Measurements from ENCODE around the gene SDR42E2.
A peak's percentile ranks its signal among the peaks of the same experiment; 100 is the strongest.
"Not testable (repeated sequence)": the region's sequence is repeated elsewhere in the genome, so short reads cannot be mapped to it uniquely, and the experiment has no call there.

Gene SDR42E2

GRCh38 chr16:22161999-22162655 is at the start of gene SDR42E2:
TSS of gene SDR42E2 (plus strand) at chr16:22162506. CDS start at chr16:22165583, 3,077 bp downstream.
- peak within 1 kb of the TSS; percentile 21 for H3K4me3 Mint-ChIP-seq

GRCh38 chr16:22116095-22116700 is 46.1 kb upstream of the SDR42E2 start:
- no peaks in the 10 kb centered on the region for H3K9me3 Mint-ChIP-seq
- H3K36me3 Mint-ChIP-seq (ENCODE audit: low read depth), result no peaks in the 10 kb centered on the region
- H3K4me1 Mint-ChIP-seq (ENCODE audit: low read depth), result no peaks in the 10 kb centered on the region
- no peak overlapping the region for H3K27ac Mint-ChIP-seq
- no peak overlapping the region for H3K4me3 Mint-ChIP-seq
- H3K27me3 Mint-ChIP-seq, result no peaks in the 10 kb centered on the region

More at GRCh38 chr16:22161999-22162655, at the start of gene SDR42E2:
- Mint-ChIP-seq H3K27ac (no peak within 1 kb of the TSS), H3K27me3 (peaks cover 14% of the 10 kb centered on the region), H3K9me3 (peaks cover 6% of the 10 kb centered on the region), H3K4me1 (ENCODE audit: low read depth) (peaks cover 5% of the 10 kb centered on the region), H3K36me3 (ENCODE audit: low read depth) (no peaks in the 10 kb centered on the region)

GRCh38 chr16:22117609-22118008 is 44.7 kb upstream of the SDR42E2 start:
- no peaks in the 10 kb centered on the region for H3K36me3 Mint-ChIP-seq (ENCODE audit: low read depth)
- no peaks in the 10 kb centered on the region for H3K27me3 Mint-ChIP-seq

GRCh38 chr16:22120440-22120839 is 41.9 kb upstream of the SDR42E2 start:
- Mint-ChIP-seq H3K4me3 (no peak overlapping the region), H3K9me3 (no peaks in the 10 kb centered on the region), H3K27ac (no peak overlapping the region), H3K27me3 (no peaks in the 10 kb centered on the region), H3K4me1 (ENCODE audit: low read depth) (no peaks in the 10 kb centered on the region), H3K36me3 (ENCODE audit: low read depth) (no peaks in the 10 kb centered on the region)

More at GRCh38 chr16:22117609-22118008, 44.7 kb upstream of the SDR42E2 start:
- Mint-ChIP-seq H3K4me1 (ENCODE audit: low read depth) (no peaks in the 10 kb centered on the region), H3K27ac (no peak overlapping the region), H3K4me3 (no peak overlapping the region), H3K9me3 (no peaks in the 10 kb centered on the region)

- H3K27me3 Mint-ChIP-seq, result no peaks in the 10 kb centered on the region
- H3K4me3 Mint-ChIP-seq, result no peak overlapping the region
- H3K4me1 Mint-ChIP-seq (ENCODE audit: low read depth), result no peaks in the 10 kb centered on the region
- H3K9me3 Mint-ChIP-seq, result no peaks in the 10 kb centered on the region
- H3K36me3 Mint-ChIP-seq (ENCODE audit: low read depth), result no peaks in the 10 kb centered on the region
- no peak overlapping the region for H3K27ac Mint-ChIP-seq
Observed at GRCh38 chr16:22122239-22122638, 40.1 kb upstream of the SDR42E2 start.

GRCh38 chr16:22123146-22123545 is 39.2 kb upstream of the SDR42E2 start:
- H3K27me3 Mint-ChIP-seq, result no peaks in the 10 kb centered on the region
- no peaks in the 10 kb centered on the region for H3K9me3 Mint-ChIP-seq
- no peaks in the 10 kb centered on the region for H3K4me1 Mint-ChIP-seq (ENCODE audit: low read depth)
- no peak overlapping the region for H3K27ac Mint-ChIP-seq
- H3K36me3 Mint-ChIP-seq (ENCODE audit: low read depth), result no peaks in the 10 kb centered on the region
- no peak overlapping the region for H3K4me3 Mint-ChIP-seq

GRCh38 chr16:22123759-22124490 is 38.4 kb upstream of the SDR42E2 start:
- H3K27ac Mint-ChIP-seq, result no peak overlapping the region
- H3K4me1 Mint-ChIP-seq (ENCODE audit: low read depth), result no peaks in the 10 kb centered on the region
- H3K36me3 Mint-ChIP-seq (ENCODE audit: low read depth), result no peaks in the 10 kb centered on the region
- H3K4me3 Mint-ChIP-seq, result no peak overlapping the region
- H3K27me3 Mint-ChIP-seq, result no peaks in the 10 kb centered on the region
- peaks cover 6% of the 10 kb centered on the region for H3K9me3 Mint-ChIP-seq

GRCh38 chr16:22124583-22125284 is 37.6 kb upstream of the SDR42E2 start:
- Mint-ChIP-seq H3K36me3 (ENCODE audit: low read depth) (no peaks in the 10 kb centered on the region), H3K27ac (no peak overlapping the region), H3K27me3 (no peaks in the 10 kb centered on the region), H3K4me3 (no peak overlapping the region), H3K4me1 (ENCODE audit: low read depth) (no peaks in the 10 kb centered on the region), H3K9me3 (peaks cover 6% of the 10 kb centered on the region)

- H3K9me3 Mint-ChIP-seq, result peaks cover 6% of the 10 kb centered on the region
- no peaks in the 10 kb centered on the region for H3K4me1 Mint-ChIP-seq (ENCODE audit: low read depth)
- H3K27ac Mint-ChIP-seq, result no peak overlapping the region
- no peak overlapping the region for H3K4me3 Mint-ChIP-seq
- H3K27me3 Mint-ChIP-seq, result no peaks in the 10 kb centered on the region
- H3K36me3 Mint-ChIP-seq (ENCODE audit: low read depth), result no peaks in the 10 kb centered on the region
Observed at GRCh38 chr16:22126037-22126558, 36.2 kb upstream of the SDR42E2 start.

- not testable (repeated sequence) for H3K4me3 Mint-ChIP-seq; H3K9me3 Mint-ChIP-seq; H3K27ac Mint-ChIP-seq; H3K36me3 Mint-ChIP-seq (ENCODE audit: low read depth); H3K27me3 Mint-ChIP-seq; H3K4me1 Mint-ChIP-seq (ENCODE audit: low read depth)
Observed at GRCh38 chr16:22128537-22128936, 33.8 kb upstream of the SDR42E2 start.

GRCh38 chr16:22130528-22130927 is 31.8 kb upstream of the SDR42E2 start:
- Mint-ChIP-seq H3K9me3 (peaks cover 6% of the 10 kb centered on the region), H3K27ac (no peak overlapping the region), H3K36me3 (ENCODE audit: low read depth) (no peaks in the 10 kb centered on the region), H3K4me3 (no peak overlapping the region), H3K4me1 (ENCODE audit: low read depth) (no peaks in the 10 kb centered on the region), H3K27me3 (no peaks in the 10 kb centered on the region)

- H3K27me3 Mint-ChIP-seq, result no peaks in the 10 kb centered on the region
- no peak overlapping the region for H3K4me3 Mint-ChIP-seq
- H3K9me3 Mint-ChIP-seq, result peaks cover 6% of the 10 kb centered on the region
- H3K27ac Mint-ChIP-seq, result no peak overlapping the region
- H3K36me3 Mint-ChIP-seq (ENCODE audit: low read depth), result no peaks in the 10 kb centered on the region
- H3K4me1 Mint-ChIP-seq (ENCODE audit: low read depth), result no peaks in the 10 kb centered on the region
Observed at GRCh38 chr16:22132801-22133200, 29.5 kb upstream of the SDR42E2 start.

- Mint-ChIP-seq H3K9me3 (no peaks in the 10 kb centered on the region), H3K27me3 (no peaks in the 10 kb centered on the region), H3K27ac (no peak overlapping the region), H3K4me3 (no peak overlapping the region), H3K36me3 (ENCODE audit: low read depth) (no peaks in the 10 kb centered on the region), H3K4me1 (ENCODE audit: low read depth) (no peaks in the 10 kb centered on the region)
Observed at GRCh38 chr16:22138482-22138881, 23.8 kb upstream of the SDR42E2 start.

- H3K9me3 Mint-ChIP-seq, result no peaks in the 10 kb centered on the region
- no peaks in the 10 kb centered on the region for H3K27me3 Mint-ChIP-seq
- H3K4me1 Mint-ChIP-seq (ENCODE audit: low read depth), result no peaks in the 10 kb centered on the region
- H3K4me3 Mint-ChIP-seq, result no peak overlapping the region
- no peaks in the 10 kb centered on the region for H3K36me3 Mint-ChIP-seq (ENCODE audit: low read depth)
- no peak overlapping the region for H3K27ac Mint-ChIP-seq
Observed at GRCh38 chr16:22139008-22139407, 23.3 kb upstream of the SDR42E2 start.

- H3K4me1 Mint-ChIP-seq (ENCODE audit: low read depth), result no peaks in the 10 kb centered on the region
- H3K27ac Mint-ChIP-seq, result no peak overlapping the region
- no peak overlapping the region for H3K4me3 Mint-ChIP-seq
Observed at GRCh38 chr16:22139732-22140131, 22.6 kb upstream of the SDR42E2 start.

More at GRCh38 chr16:22139732-22140131, 22.6 kb upstream of the SDR42E2 start:
- no peaks in the 10 kb centered on the region for H3K36me3 Mint-ChIP-seq (ENCODE audit: low read depth)
- no peaks in the 10 kb centered on the region for H3K9me3 Mint-ChIP-seq
- H3K27me3 Mint-ChIP-seq, result no peaks in the 10 kb centered on the region
